GM19397 (cell line): ENCODE measurements around the gene TIMM17A.
"Not testable (repeated sequence)": the region's sequence is repeated elsewhere in the genome, so short reads cannot be mapped to it uniquely, and the experiment has no call there.

Source experiments
- ATAC-seq: cut with Tn5 transposase; IDR thresholded peaks from one replicate; pipeline ENCODE4 v1.9.1; 2021; ENCODE audit warnings: mild to moderate bottlenecking, moderate library complexity; ENCODE audit not compliant: unreplicated experiment

Gene TIMM17A

GRCh38 chr1:201939574-201939973, 15.7 kb upstream of the TIMM17A start:
- ATAC-seq, result no peak

DNA sequence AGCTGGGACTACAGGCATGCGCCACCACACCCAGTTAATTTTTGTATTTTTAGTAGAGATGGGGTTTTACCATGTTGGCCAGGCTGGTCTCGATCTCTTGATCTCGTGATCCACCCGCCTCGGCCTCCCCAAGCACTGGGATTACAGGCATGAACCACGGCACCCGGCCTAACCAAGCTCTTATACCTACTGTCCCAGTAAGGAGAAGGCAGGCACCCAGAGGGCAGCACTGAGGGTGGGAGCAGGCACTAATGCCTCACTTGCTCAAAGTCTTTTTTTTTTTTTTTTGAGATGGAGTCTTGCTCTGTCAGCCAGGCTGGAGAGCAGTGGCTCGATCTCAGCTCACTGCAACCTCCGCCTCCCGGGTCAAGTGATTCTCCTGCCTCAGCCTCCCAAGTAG, 15.0 kb upstream of the TIMM17A start:
- not testable (repeated sequence) for ATAC-seq

GRCh38 chr1:201941420-201942128, 13.7 kb upstream of the TIMM17A start:
- ATAC-seq, result no peak

DNA sequence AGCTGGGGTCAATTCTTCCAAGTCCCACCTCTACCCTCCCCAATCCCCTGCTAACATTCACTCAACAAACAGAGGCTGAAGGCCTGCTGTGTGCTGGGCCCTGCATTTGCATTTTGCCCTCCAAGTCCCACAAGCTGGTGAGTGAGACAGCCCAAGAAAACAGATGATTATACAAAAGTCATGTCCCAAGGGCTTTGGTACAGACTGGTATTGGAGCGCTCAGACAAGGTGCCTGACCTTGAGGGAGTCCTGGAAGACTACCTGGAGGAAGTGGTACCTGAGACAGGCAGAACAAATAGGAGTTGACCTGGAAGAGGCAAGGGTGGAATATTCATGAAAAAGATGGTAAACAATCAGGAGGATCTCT, 13.2 kb upstream of the TIMM17A start:
- no peak for ATAC-seq

GRCh38 chr1:201944002-201944401, 11.3 kb upstream of the TIMM17A start:
- ATAC-seq, result no peak

GRCh38 chr1:201944639-201945038, 10.7 kb upstream of the TIMM17A start:
- ATAC-seq, result no peak

DNA sequence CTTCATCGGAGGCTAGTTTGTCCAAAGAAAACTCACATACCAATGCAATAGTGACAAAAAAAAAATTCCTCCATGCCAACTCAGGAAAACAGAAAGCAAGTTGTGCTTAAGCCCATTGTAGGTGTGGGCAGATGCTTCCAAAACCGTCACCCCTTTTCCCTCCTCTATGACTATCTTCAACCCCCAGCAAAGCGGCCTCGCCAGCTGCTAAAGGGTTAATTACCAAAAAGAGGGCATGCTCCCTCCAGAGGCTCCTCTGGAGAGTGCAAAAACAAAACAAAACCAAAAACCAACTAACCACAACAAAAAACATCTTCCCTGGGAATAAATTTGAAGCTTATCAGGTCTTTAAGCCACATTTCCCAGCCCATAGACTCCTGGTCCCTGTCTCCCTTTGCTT, 10.1 kb upstream of the TIMM17A start:
- ATAC-seq, result no peak

- ATAC-seq, result no peak
These were observed 9.5 kb upstream of the TIMM17A start for GRCh38 chr1:201945863-201946223.

GRCh38 chr1:201946224-201946908, 8.9 kb upstream of the TIMM17A start, which contains the start of gene LMOD1:
TSS of gene LMOD1 (minus strand) at chr1:201946548. CDS start at chr1:201946340, 208 bp downstream.
- ATAC-seq, result no peak

GRCh38 chr1:201947697-201948008, 7.7 kb upstream of the TIMM17A start:
- ATAC-seq, result no peak

GRCh38 chr1:201949491-201949890, 5.8 kb upstream of the TIMM17A start:
- no peak for ATAC-seq

GRCh38 chr1:201954263-201955008, 867 bp upstream of the TIMM17A start:
- no peak for ATAC-seq

- peak; percentile 4 for ATAC-seq
These were observed 433 bp downstream of the TIMM17A start for GRCh38 chr1:201955729-201956143.

DNA sequence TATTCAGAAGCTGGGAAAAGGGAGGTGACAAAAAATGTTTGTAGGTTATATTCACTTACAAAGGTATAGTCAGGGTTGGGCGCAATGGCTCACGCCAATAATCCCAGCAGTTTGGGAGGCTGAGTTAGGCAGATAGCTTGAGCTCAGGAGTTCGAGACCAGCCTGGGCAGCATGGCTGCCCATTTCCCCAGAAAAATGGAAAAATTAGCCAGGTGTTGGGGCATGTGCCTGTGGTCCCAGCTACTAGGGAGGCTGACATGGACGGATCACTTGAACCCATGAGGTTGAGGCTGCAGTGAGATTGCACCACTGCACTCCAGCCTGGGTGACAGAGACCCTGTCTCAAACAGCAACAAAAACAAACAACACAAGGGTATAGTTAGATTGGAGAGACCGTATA, 3.0 kb downstream of the TIMM17A start:
- ATAC-seq, result no peak

DNA sequence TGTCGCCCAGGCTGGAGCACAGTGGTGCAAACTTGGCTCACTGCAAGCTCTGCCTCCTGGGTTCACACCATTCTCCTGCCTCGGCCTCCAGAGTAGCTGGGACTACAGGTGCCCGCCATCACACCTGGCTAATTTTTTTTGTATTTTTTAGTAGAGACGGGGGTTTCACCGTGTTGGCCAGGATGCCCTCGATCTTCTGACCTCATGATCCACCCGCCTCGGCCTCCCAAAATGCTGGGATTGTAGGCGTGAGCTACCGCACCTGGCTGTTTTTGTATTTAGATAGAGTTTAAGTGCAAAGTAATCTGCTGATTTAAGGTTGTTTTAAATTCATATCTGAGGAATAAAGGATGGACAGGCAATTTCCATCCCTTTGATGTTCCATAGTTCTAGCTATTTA, 7.1 kb downstream of the TIMM17A start:
- not testable (repeated sequence) for ATAC-seq

- ATAC-seq, result no peak
These were observed 9.0 kb downstream of the TIMM17A start for GRCh38 chr1:201964261-201964660.

- no peak for ATAC-seq
These were observed 10.9 kb downstream of the TIMM17A start for GRCh38 chr1:201966171-201966570.

DNA sequence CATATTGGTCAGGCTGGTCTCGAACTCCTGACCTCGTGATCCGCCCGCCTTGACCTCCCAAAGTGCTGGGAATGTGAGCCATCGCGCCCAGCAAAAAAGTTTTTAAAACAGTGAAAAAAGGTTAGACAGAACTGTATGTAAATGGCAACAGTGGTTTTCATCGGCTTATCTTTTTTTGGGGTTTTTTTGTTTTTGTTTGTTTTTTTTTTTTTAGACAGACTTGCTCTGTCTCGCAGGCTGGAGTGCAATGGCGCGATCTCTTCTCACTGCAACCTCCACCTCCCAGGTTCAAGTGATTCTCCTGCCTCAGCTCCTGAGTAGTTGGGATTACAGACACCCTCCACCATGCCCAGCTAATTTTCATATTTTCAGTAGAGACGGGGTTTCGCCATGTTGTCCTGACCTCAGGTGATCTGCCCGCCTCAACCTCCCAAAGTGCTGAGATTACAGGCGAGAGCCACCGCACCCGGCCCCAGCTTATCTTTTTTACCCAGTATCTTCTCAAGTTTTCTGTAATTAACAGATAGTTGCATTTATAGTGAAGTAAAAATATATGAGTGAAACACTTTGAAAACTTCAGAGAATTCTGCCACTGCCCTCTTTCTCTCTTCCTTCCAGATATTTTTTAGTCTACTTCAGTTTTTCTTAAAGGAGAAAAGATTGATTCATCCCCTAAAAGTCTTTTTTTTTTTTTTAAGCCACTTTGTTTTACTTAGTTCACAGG, 13.1 kb downstream of the TIMM17A start:
- no peak for ATAC-seq

GRCh38 chr1:201970334-201971159, 15.2 kb downstream of the TIMM17A start:
- ATAC-seq, result no peak

DNA sequence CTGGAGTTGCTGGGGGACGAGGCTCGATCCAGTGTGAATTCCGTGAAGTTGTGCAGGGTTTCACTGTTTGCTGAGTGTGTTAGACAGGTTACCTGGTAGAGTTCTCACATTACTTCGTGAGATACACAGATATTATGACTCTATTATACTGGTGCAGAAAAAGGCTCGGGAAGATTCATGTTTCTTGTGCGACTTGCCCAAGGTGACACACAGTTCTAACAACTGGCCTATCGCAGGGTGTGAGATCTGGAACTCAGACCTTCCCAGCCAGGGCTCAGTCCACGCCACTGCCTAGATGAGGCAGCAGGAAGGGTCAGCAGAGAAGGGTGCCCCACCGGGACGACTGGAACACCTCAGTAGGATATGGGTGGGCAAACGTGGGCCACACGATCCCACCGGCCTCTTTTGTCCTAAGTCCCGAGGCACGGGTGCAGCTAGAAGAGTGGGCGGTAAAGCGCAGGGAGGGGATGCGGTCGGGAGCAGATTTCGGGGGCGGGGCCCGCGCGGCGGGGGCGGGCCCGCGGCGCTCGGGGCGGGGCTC, 26.8 kb downstream of the TIMM17A start:
- ATAC-seq, result peak; percentile 16
